Stomach (tissue), 9 donors: ENCODE results near the gene STXBP6. TPM values are rescaled to one million over a fixed set of nuclear protein-coding genes. Genes with fewer than 3 reads are reported as not detected.

ENCODE experiments used
- DNase-seq, 2 donors: peaks; one replicate each; pipeline versions ENCODE4 v3.0.0 to v3.0.0-alpha.2; 2013 to 2019
- H3K27ac ChIP-seq, 5 donors: fragments of 200-600 bp in 4 of 5; sonication (generic) in 4 of 5; one replicate each; pipeline ENCODE4 v1.5.1; 2013 to 2019; ENCODE audit warnings: mild to moderate bottlenecking in 1 of 5, moderate library complexity in 1 of 5
- H3K27me3 ChIP-seq, 3 donors: fragments of 200-600 bp; sonication (generic); one replicate each; pipeline ENCODE4 v1.5.1; 2017 to 2019; ENCODE audit warnings: mixed run types in 1 of 3
- H3K36me3 ChIP-seq, 4 donors: fragments of 200-600 bp; sonication (generic); 1 replicate in 3 of 4; 2 replicates in 1 of 4; pipeline ENCODE4 v1.5.1; 2016 to 2019
- H3K4me1 ChIP-seq, 4 donors: fragments of 200-600 bp; sonication (generic); one replicate each; pipeline ENCODE4 v1.5.1; 2016 to 2019
- H3K4me3 ChIP-seq, 4 donors: fragments of 200-600 bp; sonication (generic) in 3 of 4; one replicate each; pipeline ENCODE4 v1.5.1; 2016 to 2019; ENCODE audit warnings: mild to moderate bottlenecking in 1 of 4
- H3K9me3 ChIP-seq, 4 donors: fragments of 200-600 bp; sonication (generic); one replicate each; pipeline ENCODE4 v1.5.1; 2016 to 2019
- CTCF ChIP-seq, 7 experiments: fragments of 450-650 bp in 4 of 7; fragments of 200-600 bp in 3 of 7; sonication (generic) in 3 of 7; IDR thresholded peaks; one replicate each; pipeline ENCODE4 v1.5.1; 2016 to 2019; ENCODE audit warnings: antibody characterized with exemption in 7 of 7, control low read depth in 2 of 7, mild to moderate bottlenecking in 1 of 7
- EP300 ChIP-seq: sonication (generic); formaldehyde crosslinking; IDR thresholded peaks from one replicate; pipeline ENCODE4 v1.6.1; 2017; ENCODE audit warnings: antibody characterized with exemption
- POLR2A ChIP-seq, 4 donors: fragments of 450-650 bp; IDR thresholded peaks; one replicate each; pipeline ENCODE4 v1.6.1; 2016; ENCODE audit warnings: antibody characterized with exemption in 4 of 4, control low read depth in 2 of 4, mild to moderate bottlenecking in 1 of 4, moderate library complexity in 1 of 4
- POLR2AphosphoS5 ChIP-seq, 3 donors: sonication (generic); formaldehyde crosslinking; IDR thresholded peaks; one replicate each; pipeline ENCODE4 v1.6.1; 2016; ENCODE audit warnings: antibody characterized with exemption in 3 of 3
- WGBS, 5 donors: extraction: QIAGEN DNeasy Blood & Tissue Kit in 3 of 5; methylation state at CpG; one replicate each; pipeline versions ENCODE4 v1.1.5 to v1.1.7; 2013 to 2018; 5-methylcytosine and 5-hydroxymethylcytosine counted together
- intact Hi-C: fragments of 100-400 bp; cut with DNase I; formaldehyde crosslinking; loops from one replicate; pipeline ENCODE4 v1.15.1; 2023; ENCODE audit warnings: low total_unique reads
- polyA plus RNA-seq, 3 donors: library from polyadenylated mRNA; stranded (reverse); fragments of 200-250 nt; gene quantifications; one replicate each; pipeline ENCODE4 v1.2.3, GENCODE V29; 2013
- total RNA-seq, 5 donors: library from RNA; depleted of rRNA; stranded (reverse); fragments of >200 nt; gene quantifications; one replicate each; pipeline versions ENCODE4 v1.1.0 to v1.2.3, GENCODE V29; 2014 to 2016
- donor health status: healthy with polysubstance abuse.
- donor health status: Bipolar disorder and iron deficiency.
- donor health status: healthy.

STXBP6 gene
- total and polyA plus RNA-seq, 8 donors: 7.4 to 37.1 (median 15.2) TPM

GRCh38 chr14:24850072-24850471, 199.9 kb downstream of the STXBP6 start:
- H3K27me3 ChIP-seq: no peaks in the 10 kb centered on the region
- WGBS, 5 donors: 96 to 99% (median 96%) methylated on average over 2 of the region's 2 CpGs
- intact Hi-C loops: no loop called here
- H3K36me3 ChIP-seq: peaks cover 0 to 13% (median 4%) of the 10 kb centered on the region in 4 donors
- no peak for DNase-seq
- TF ChIP-seq POLR2A (IDR thresholded peaks at IDR 0.05) (no peak), CTCF (IDR thresholded peaks at IDR 0.05) (no peak), POLR2AphosphoS5 (IDR thresholded peaks at IDR 0.05) (no peak), EP300 (no peak)
- H3K9me3 ChIP-seq: no peaks in the 10 kb centered on the region
- H3K4me1 ChIP-seq: no peaks in the 10 kb centered on the region
- H3K4me3 ChIP-seq: no peak overlapping the region
- H3K27ac ChIP-seq: no peak overlapping the region

GRCh38 chr14:24849471-24849870, 200.5 kb downstream of the STXBP6 start:
- Histone ChIP-seq H3K4me1 (no peaks in the 10 kb centered on the region), H3K27me3 (no peaks in the 10 kb centered on the region), H3K36me3 (peaks cover 0 to 7% (median 2%) of the 10 kb centered on the region in 4 donors), H3K27ac (no peak overlapping the region), H3K9me3 (no peaks in the 10 kb centered on the region), H3K4me3 (no peak overlapping the region)
- no peak for DNase-seq
- intact Hi-C loops: no loop called here
- 90 to 97% (median 92%) methylated on average over 2 of the region's 2 CpGs for WGBS, 5 donors
- TF ChIP-seq POLR2A (IDR thresholded peaks at IDR 0.05): no peak
- TF ChIP-seq CTCF (IDR thresholded peaks at IDR 0.05): no peak
- no peak for TF ChIP-seq POLR2AphosphoS5 (IDR thresholded peaks at IDR 0.05)
- TF ChIP-seq EP300: no peak

GRCh38 chr14:24848102-24848790, 201.7 kb downstream of the STXBP6 start:
- DNase-seq: no peak
- 60 to 66% (median 65%) methylated on average over 3 of the region's 3 CpGs for WGBS, 5 donors
- no peaks in the 10 kb centered on the region for H3K4me1 ChIP-seq
- intact Hi-C loops: no loop called here
- TF ChIP-seq CTCF (IDR thresholded peaks at IDR 0.05) (no peak), POLR2AphosphoS5 (IDR thresholded peaks at IDR 0.05) (no peak), EP300 (no peak), POLR2A (IDR thresholded peaks at IDR 0.05) (no peak)
- no peak overlapping the region for H3K4me3 ChIP-seq
- no peaks in the 10 kb centered on the region for H3K9me3 ChIP-seq
- no peaks in the 10 kb centered on the region for H3K27me3 ChIP-seq
- no peaks in the 10 kb centered on the region for H3K36me3 ChIP-seq
- no peak overlapping the region for H3K27ac ChIP-seq

- Histone ChIP-seq H3K4me1 (no peaks in the 10 kb centered on the region), H3K9me3 (no peaks in the 10 kb centered on the region), H3K27me3 (no peaks in the 10 kb centered on the region), H3K36me3 (no peaks in the 10 kb centered on the region), H3K27ac (no peak overlapping the region), H3K4me3 (no peak overlapping the region)
- intact Hi-C loops: no loop called here
- DNase-seq: no peak
- no peak for TF ChIP-seq CTCF (IDR thresholded peaks at IDR 0.05)
- no peak for TF ChIP-seq POLR2AphosphoS5 (IDR thresholded peaks at IDR 0.05)
- no peak for TF ChIP-seq EP300
- no peak for TF ChIP-seq POLR2A (IDR thresholded peaks at IDR 0.05)
Measured at GRCh38 chr14:24847568-24848095, 202.3 kb downstream of the STXBP6 start.
